ENCODE measurements around the gene AGK.
"Not testable (repeated sequence)": the region's sequence is repeated elsewhere in the genome, so short reads cannot be mapped to it uniquely, and the experiment has no call there.

The AGK gene

DNA sequence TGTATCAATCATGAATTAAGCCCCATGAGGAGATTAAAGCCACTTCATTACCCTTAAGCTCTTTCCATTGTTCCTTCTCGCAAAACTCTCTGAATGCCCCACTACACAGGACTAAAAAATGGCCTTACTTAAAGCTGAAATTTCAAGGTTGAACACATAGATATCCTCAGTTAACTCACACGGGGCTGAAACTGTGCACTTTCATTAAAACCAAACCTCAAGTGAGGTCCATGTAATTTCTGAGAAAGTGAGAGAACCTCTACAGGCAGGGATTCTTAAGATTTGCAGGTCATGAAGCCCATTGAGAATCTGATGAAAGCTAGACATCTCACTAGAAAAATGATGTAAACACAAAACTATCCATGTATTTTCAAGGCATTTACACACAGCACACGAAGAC, 134.9 kb downstream of the AGK start:
- no peak for DNase-seq

DNA sequence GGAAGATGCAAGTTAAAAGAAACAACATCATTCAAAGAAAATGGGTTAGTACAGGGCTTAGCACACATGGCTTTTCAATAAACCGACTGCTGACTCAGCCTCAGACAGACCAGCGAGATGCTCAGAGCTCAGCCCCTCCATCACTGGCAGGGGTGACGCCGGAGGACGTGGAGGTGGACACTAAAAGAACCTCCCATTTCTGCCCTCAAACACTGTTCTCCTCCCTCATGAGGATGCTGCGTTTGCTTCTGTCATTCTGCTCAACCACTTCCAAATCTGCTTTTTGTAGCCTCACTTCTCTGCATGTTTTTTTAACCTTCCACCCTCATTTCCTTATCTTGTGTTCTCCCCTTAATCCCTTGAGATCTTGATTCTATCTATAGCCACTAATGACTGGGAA, 135.5 kb downstream of the AGK start:
- no peak for DNase-seq

DNA sequence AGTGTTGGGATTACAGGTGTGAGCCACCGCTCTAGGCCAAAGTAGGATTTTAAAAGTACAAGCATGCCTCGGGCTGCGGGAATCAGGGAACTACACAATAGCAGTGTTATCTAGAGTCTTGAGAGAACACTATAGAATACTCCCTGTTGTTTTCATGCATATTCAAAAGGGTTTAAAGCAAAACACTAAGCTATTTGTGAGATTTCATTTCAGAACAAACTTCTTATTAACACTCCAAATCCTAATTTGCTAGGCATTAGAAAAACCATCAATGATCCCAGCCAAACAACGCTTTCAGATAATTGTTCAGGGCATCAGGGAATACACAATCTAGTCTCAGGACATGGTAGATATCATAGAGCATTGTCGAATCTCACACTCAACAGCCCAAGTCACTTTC, 136.8 kb downstream of the AGK start:
- no peak for DNase-seq

DNA sequence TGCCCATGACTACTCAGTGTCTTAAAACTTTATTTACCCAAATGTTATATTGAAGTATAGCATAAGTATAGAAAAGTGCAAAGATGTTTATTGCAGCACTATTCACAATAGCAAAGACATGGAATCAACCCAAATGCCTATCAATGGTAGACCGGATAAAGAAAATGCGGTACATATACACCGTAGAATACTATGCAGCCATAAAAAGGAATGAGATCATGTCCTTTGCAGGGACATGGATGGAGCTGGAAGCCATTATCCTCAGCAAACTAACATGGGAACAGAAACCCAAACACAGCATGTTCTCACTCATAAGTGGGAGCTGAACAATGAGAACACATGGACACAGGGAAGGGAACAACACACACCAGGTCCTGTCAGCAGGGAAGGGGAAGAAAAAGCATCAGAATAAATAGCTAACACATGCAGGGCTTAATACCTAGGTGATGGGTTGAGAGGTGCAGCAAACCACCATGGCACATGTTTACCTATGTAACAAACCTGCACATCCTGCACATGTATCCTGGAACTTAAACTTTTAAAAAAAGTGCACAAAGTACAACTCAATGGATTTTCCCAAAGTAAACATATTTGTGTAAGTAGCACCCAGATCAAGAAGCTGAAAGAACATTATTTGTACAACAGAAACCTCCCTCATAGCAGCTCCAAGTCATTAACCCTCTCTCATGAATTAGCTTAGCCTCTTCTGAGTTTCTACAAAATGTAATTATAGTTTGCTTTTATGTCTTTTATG, 138.0 kb downstream of the AGK start:
- not testable (repeated sequence) for DNase-seq

DNA sequence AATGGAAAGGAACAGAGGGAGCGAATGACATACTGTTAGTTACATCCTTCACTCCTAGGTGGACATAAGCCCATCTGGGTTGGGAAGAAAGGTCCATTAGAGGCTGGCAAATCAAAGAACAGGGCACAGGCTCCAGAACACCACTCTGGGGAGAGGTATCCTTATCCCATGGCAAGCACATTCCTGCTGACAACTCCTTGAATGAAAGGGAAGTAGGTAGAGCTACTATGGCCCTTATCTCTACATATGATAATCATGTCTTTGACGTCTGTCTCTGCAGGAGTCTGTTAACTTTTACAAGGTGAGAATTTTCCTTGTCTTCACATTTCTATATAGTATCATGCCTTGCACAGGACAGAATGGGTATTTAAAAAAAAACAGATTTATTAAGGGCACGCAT, 140.3 kb downstream of the AGK start:
- DNase-seq: no peak

DNA sequence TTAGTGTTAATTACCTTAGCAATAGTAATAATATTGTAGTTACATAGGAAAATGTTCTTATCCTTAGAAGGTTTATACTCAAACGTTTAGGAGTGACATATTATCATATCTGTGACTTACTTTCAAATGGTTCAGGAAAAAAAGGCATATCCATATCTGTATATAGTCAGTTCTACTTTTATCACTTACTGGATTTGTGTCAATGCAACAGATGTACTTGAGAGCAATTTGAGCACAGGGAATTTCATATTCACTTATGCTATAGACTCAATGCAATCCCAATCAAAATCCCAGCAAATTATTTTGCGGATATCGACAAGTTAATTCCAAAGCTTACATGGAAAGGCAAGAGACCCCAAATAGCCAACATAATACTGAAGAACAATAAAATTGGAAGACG, 140.8 kb downstream of the AGK start:
- no peak for DNase-seq

DNA sequence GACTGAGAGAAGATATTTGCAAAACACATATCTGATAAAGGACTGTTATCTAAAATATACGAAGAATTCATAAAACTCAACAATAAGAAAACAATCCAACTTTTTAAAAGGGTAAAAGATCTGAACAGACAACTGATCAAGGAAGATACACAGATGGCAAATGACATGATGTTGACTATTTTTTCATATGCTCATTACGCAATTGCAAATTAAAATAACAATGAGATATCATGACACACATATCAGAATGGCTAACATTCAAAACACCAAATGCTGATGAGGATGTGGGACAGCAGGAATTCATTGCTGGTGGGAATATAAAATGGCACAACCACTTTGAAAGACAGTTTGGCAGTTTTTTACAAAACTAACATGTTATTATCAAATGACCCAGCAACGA, 141.9 kb downstream of the AGK start:
- no peak for DNase-seq

DNA sequence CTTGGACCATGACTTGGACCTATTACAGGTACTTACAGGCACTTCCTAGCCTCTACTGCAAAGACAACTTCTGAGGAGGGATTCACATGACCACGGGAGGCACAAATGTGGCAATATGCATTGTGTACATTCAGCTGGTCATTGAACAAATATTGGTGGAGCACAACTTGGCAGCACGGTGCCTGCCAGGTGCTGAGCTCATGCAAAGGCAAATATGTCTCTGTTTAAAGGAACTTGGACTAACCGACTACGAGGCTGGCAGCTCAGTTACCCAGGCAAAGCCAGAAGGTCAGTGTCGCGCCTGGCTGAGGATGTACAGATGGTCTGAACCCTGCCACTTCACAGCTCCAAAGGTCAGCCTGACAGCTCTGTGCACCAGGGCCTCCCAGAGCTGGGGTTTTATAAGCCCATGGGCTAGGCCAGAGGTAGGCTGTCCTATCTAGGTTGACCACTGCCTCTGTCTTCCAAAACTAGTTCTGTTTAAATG, 144.6 kb downstream of the AGK start:
- DNase-seq: no peak

DNA sequence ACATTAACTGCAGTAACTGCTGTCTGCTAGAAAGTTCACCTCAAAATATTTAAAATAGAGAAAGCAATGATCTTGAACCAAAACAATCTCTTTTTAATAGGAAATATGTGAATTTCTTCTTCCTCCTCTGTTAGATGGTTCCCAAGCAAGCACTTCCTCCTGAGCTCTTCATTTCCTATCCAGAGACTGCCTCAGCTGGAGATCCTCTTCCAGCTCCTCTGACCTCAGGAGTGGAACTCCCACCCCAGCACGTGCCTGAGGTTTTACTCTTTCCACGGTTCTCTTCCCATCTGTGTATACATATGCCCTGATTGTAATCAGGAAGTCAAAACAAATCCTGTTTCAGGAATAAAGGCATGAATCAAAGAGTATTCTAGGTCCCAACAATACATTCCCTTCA, 145.1 kb downstream of the AGK start:
- no peak for DNase-seq

DNA sequence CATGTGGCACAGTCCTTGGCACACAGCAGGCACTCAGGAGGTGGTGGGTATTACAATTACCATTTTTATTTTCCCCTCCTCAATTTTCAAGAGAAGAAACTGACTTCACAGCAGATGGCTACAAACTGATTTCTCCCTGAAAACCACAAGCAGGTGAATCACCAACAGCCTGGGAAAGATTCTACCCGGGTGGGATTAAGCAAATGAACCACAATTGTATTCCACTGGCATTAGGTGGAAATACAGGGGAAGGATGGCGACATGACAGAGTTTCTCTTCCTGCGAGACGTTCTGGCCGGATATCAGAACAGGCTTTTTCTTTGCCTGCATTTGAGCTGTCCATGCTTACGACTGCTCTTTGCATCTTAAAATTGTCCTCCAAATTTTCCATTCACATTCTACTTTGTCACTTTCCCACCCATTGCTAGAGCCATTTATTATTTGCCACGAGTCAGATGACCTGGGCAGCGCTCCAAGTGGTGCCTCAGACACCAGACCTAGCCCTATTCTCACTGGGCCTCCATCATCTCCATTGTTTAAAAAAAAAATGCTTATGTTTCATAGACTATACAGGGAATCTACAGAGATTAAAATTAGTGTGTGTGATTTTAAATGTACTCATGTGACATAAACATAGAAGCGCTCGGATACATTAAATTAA, 146.1 kb downstream of the AGK start:
- DNase-seq: no peak

DNA sequence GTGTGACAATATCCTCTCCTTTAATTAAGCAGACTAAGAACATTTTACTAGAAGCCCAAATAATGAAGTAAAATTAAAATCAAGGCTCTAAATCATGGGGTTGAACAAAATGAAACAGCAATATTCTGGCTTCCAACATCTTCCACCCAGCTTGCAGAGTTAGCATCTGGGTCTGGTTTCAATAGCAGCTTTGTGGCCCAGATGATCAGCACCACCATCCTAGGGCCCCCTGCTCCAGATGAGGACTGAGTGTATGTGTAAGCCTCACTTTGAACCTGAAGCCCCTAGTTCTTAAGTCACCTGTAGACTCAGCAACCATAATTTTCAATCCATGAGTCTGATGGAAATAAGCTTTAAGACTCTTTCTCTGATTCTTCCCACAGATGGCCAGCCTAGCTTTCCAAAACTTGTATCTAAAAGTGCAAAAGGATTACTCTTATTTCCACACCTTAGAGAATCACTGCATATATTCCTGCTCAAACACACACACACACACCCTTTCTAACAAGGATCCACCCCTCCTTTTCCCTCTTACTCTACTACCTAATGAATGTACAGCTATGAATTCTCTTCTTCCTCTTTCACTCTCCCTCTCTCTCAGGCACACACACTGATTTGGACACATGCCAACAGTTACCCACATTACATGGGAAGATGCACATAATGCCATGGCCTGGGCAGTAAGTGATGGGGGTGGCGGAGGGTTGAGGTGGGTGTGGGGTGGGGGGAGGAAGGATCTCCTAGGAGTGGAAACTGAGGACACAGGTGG, 147.2 kb downstream of the AGK start:
- DNase-seq: no peak

DNA sequence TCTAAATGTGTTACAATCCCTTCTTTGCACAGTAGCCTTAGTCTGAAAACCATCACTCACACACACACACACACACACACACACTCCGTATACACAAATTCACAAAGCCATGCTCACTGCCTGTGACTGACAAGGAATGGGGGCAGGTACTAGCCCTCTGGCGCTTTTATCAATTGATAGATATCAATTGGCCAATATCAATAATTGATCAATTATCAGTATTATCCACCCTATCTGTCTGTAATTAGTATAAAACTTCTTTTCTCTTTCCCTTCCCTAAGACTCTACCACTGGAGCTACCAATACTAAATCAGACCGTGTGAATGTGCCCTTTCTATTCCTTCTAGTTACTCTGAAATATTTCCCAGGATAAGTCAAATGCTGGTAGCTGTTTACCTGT, 148.7 kb downstream of the AGK start:
- no peak for DNase-seq

DNA sequence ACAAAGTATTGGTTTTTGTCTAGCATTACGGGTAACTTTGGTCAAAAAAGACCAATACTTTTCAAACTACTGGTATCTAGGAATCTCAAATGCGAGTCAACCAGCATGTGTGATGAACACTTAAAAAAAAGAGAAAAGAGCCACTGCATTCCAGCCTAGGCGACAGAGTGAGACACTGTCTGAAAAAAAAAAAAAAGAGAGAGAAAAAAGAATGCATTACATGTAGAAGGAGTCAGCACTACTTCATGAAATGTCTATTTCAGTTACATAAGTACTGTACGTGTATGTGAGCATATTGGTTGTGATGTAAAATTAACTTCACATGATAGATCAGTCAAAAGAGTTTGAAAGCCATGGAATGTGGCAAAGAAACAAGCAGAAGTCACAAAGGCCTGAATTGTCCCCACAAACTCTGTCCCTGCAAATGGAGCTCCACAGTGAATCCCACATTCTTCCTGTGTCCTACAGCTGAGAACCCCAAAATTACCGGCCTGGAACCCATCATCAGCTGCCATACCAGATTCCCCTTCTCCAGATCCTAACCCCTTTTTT, 149.2 kb downstream of the AGK start:
- no peak for DNase-seq

DNA sequence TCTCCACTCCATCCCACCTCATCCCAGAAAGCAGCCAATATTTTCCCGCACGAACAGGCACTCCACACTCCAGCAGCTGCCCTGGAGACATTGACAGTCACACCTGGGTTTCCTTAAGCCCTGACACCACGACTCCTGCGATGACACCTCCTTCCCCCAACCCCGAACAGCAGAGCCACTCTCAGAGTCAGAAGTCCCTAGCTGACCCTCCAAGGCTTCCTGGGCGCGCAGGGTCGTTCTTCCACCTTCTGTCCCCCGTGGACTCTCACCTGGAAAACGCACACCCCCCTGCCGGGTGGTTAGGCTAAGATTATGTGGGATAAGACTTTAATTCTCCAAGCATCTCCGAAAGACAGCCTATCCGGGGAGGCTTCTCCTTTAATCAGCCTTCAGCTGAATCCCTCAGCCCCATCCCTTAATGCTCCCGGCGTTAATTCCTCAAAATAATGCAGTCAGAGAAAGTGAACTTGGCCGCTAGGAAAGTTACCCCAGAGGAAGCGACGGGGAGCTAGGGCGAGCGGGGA, 149.7 kb downstream of the AGK start:
- no peak for DNase-seq

DNA sequence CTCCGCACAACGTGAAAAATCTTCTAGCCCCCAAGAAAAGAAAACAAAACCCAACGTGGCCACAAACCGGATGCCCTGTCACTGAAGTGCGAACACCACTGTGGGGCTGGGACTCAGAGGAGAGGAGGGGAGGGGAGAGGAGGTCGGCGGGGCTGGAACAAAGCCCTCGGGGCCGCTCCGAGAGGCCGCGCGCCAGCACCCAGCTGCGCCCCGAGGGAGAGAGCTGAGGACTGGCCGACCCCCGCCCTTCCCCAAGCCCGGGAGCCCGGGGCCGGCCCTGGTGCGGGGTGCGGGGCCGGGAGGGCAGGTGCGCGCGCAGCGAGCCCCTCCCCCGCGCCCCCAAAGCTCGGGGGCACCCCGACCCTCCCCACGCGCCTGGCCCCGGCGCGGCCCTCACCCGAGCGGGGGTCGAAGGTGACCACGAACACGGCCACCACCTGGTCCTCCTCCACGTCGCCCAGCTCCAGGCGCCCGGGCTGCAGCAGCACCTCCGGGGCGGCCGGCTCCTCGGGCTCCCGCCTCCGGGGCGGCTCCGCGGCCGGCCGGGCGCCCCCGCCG, 150.4 kb downstream of the AGK start:
- no peak for DNase-seq

DNA sequence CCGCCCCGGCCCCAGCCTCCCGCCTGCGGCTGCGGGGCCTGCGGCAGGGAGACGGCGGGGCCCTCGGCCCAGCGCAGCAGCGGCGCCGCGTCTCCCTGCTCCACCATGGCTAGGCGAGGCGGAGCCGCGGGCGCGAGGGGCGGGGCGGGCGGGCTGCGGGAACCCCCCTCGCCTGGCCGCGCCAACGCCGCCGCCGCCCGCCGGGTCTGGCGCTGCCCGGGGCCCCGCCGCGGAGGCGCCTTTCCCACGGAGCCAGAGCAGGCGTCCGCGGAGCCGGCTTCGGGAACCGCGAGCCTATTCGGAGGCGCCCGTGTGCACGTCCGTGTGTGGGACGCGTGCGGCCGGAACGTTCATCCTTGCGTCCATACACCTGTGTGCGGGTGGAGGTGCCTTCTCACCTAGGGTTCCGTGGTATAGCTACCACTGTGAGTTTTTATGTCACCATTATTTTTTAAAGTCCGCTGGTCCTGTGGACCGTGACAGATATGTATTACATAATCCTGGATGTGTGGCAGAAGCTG, 150.9 kb downstream of the AGK start, which contains the start of gene DENND11:
Gene DENND11, minus strand, starts transcription at position 120 of the 521 bp plus-strand sequence. Its CDS starts 13 bp downstream, at position 107.
- no peak for DNase-seq

DNA sequence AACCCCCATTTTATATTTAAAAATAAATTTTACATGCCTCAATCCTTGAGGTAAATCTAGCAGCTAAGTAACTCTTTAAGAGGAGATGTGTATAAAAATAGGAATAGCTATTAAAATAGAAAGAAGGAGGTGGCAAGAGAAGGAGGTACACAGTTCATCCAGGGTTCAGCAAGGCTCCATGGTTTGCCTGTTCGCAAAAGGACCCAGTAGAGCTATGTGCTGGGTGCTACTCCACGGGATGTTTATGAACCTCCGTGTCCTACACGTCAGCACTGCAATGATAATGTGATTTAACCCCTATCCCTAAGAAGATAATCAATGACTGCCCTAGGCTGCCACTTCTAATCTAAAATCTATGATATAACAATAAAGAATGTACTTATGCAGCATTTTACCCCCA, 151.7 kb downstream of the AGK start:
- no peak for DNase-seq

DNA sequence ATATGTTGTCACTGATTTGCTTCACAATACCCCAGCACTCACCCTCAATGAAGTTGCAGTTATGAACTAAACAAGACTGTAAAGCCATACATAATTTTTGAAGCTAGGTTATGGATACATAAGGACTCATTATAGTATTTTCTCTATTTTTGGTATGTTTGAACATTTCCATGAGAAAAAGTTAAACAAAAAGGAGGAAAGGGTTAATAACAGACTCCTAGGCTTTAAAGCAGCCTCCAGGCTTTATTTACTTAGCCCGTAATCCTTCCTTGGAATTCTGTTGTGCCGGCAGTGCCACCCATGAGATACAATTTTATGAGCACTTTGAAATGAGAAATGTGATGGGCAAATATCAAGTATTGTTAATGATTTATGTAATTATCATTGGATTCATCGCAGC, 152.9 kb downstream of the AGK start:
- no peak for DNase-seq

DNA sequence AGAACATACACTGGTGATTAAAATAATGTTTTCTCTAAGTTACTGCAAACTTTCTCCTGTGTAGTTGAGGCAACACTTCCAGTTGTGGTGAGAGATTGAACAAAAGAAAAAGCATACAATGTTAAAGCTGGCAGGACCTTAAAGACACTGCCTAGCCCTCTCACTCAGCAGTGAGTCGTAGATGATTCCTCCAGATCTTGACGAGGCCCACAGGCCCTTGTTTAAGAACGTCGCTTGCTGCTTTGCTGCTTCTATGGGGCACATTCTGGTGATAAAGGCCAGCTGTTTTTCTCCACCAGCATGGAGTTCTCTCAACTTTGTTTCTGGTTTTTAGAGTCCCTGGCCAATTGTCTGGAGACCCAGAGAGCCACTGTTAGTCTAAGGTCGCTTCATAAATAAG, 153.5 kb downstream of the AGK start:
- no peak for DNase-seq

Data from NCI-H1694 (cell line).